ENCODE measurements around the gene RHBDF1.

RHBDF1 gene

GRCh38 chr16:72561-73548 is at the start of gene RHBDF1:
RHBDF1 (minus strand) TSS chr16:72631; CDS start chr16:65015, 7,616 bp downstream.
- no peak for DNase-seq (ENCODE audit: low read depth)

DNA sequence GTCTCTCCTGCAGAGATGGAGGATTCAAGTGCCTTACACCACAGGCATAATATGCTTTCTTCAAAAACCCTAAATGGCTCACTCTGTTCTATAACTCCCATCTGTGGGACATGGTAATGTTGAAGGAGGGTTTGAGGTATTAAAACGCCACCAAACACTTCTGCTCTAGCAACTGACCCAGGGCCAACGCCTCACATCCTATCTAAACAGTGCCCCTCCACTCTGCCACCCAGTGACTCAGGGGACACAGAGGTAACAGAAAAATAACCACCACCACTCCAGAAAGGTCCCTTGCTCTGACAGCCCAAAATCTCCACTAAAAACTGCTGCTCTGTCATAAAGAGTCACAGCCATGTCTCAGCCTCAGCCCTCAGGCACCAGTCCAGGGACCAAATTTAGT is 48.3 kb upstream of the RHBDF1 start:
- no peak for DNase-seq (ENCODE audit: low read depth)

GRCh38 chr16:119835-120491 is 47.5 kb upstream of the RHBDF1 start:
- DNase-seq (ENCODE audit: low read depth): no peak

DNA sequence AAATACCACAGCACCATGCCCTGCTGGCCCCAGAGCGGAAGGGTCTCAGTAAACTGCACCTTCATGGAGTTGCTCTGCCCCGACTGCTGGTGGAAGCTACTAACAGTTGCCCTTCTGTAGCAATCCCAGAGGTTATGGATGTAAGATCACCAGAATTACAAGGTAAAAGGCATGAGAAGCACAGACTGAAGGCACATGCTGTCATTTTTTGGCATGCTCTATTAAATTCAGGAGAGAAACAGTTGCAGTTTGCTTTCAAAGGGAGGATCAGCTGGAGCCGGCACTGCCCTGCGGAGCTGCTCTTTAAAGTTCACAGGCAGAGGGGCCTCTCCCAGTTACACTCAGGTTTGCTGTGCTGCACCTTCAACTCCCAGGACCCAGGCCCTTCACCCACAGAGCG is 46.9 kb upstream of the RHBDF1 start:
- DNase-seq (ENCODE audit: low read depth): no peak

- no peak for DNase-seq (ENCODE audit: low read depth)
These were observed 46.4 kb upstream of the RHBDF1 start for GRCh38 chr16:118857-119256.

- DNase-seq (ENCODE audit: low read depth): no peak
These were observed 45.2 kb upstream of the RHBDF1 start for GRCh38 chr16:117379-118365.

GRCh38 chr16:116015-116414 is 43.6 kb upstream of the RHBDF1 start:
- DNase-seq (ENCODE audit: low read depth): no peak

- no peak for DNase-seq (ENCODE audit: low read depth)
These were observed 41.9 kb upstream of the RHBDF1 start for GRCh38 chr16:114327-114726.

DNA sequence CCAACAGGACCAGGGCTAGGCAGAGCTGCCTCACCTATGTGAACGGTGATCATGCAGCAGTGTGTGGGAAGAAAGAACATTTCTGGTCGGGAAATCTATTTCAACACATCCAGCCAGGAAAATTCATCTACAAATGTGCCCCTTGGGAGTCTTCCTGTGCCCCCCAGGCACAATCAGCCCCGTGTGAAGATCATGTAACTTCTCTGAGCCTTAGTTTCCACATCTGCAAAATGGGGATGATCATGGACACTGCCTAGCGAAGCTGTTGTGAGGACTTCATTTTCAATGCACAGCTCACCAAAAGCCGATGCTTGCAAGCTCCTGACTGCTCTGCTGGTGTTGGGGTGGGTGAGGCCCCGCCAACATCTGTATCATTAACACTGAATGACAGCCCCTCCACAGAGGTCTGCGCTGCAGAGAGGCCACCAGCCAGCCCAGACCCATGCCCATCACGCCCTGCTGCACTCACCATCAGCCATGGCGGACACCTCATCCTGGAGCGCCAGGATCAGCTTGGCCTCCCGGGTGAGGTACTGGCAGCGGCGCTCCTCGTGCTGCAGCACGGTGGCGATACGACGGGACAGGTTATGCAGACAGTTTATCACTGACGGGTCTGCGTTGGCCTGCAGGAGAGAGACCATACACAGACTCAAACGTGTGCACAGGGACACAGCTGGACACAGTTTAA is 39.9 kb upstream of the RHBDF1 start:
- no peak for DNase-seq (ENCODE audit: low read depth)

GRCh38 chr16:106623-107324 is 34.3 kb upstream of the RHBDF1 start:
- DNase-seq (ENCODE audit: low read depth): no peak

GRCh38 chr16:105521-105920 is 33.1 kb upstream of the RHBDF1 start:
- no peak for DNase-seq (ENCODE audit: low read depth)

DNA sequence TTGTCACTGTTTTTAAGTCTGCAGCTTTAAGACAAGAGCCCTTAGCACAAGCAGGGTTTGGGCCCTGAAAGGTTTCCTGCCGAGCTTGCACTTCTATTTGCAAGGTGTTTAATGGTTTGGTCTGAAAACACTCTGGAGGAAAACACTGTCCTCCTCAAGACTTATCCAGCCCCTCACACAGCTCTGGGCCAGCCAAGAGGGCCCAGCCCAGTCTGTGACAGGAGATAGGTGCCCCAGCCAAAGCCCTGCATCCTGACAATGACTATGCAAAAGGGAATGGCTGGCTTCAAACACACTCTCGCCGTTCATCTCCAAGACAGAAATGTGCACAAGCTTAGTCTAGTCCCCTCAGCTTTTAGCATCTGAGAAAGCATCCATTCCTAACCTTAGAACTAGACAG is 32.5 kb upstream of the RHBDF1 start:
- no peak for DNase-seq (ENCODE audit: low read depth)

DNA sequence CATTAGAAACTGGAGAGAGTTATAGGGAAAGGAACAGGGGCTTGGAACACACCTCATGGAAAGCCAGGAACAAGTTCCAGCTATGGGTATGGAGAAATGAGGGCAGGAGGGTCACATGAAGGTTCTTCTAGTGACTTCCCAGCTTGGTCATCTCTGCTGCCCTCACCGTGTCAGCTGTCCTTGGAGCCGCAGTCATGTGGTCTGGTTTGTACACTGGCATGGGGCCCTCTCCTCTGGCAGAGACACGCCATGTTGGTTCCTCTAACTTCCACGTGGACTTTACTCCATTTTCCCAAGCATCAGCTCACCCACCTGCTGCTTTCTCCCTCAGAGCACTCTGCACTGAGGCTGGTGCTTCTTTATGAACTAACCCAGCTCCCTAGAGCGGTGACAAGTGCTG is 31.9 kb upstream of the RHBDF1 start:
- no peak for DNase-seq (ENCODE audit: low read depth)

- no peak for DNase-seq (ENCODE audit: low read depth)
These were observed 29.8 kb upstream of the RHBDF1 start for GRCh38 chr16:102060-102855.

- no peak for DNase-seq (ENCODE audit: low read depth)
These were observed 29.2 kb upstream of the RHBDF1 start for GRCh38 chr16:101586-101985.

GRCh38 chr16:100989-101388 is 28.6 kb upstream of the RHBDF1 start:
- no peak for DNase-seq (ENCODE audit: low read depth)

- no peak for DNase-seq (ENCODE audit: low read depth)
These were observed 25.4 kb upstream of the RHBDF1 start for GRCh38 chr16:97822-98221.

GRCh38 chr16:96935-97381 is 24.5 kb upstream of the RHBDF1 start:
- DNase-seq (ENCODE audit: low read depth): no peak

GRCh38 chr16:94918-95265 is 22.5 kb upstream of the RHBDF1 start:
- no peak for DNase-seq (ENCODE audit: low read depth)
